ENCODE results near the gene SPTA1. TPM values are rescaled to one million over a fixed set of nuclear protein-coding genes. Genes with fewer than 3 reads are reported as not detected.

SPTA1 gene
- total RNA-seq, 1 experiment from 2014 or later, result 0.11 TPM

- no peaks in the 10 kb centered on the region for H3K9me3 Mint-ChIP-seq
- TF ChIP-seq, protein P1, sequence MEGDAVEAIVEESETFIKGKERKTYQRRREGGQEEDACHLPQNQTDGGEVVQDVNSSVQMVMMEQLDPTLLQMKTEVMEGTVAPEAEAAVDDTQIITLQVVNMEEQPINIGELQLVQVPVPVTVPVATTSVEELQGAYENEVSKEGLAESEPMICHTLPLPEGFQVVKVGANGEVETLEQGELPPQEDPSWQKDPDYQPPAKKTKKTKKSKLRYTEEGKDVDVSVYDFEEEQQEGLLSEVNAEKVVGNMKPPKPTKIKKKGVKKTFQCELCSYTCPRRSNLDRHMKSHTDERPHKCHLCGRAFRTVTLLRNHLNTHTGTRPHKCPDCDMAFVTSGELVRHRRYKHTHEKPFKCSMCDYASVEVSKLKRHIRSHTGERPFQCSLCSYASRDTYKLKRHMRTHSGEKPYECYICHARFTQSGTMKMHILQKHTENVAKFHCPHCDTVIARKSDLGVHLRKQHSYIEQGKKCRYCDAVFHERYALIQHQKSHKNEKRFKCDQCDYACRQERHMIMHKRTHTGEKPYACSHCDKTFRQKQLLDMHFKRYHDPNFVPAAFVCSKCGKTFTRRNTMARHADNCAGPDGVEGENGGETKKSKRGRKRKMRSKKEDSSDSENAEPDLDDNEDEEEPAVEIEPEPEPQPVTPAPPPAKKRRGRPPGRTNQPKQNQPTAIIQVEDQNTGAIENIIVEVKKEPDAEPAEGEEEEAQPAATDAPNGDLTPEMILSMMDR (IDR thresholded peaks at IDR 0.05), result no peak
- TF ChIP-seq GABPB1 (CRISPR knock-in tag; IDR thresholded peaks at IDR 0.05) (no peak), ETV6 (CRISPR knock-in tag; IDR thresholded peaks at IDR 0.05) (no peak), FOXP4 (CRISPR knock-in tag; IDR thresholded peaks at IDR 0.05) (no peak), OVOL2 (CRISPR knock-in tag; IDR thresholded peaks at IDR 0.05; ENCODE audit: borderline replicate concordance) (no peak), ZNF317 (CRISPR knock-in tag; IDR thresholded peaks at IDR 0.05; ENCODE audit: borderline replicate concordance, low read depth) (no peak), FOXJ3 (CRISPR knock-in tag; IDR thresholded peaks at IDR 0.05; ENCODE audit: borderline replicate concordance) (no peak), E2F1 (CRISPR knock-in tag; IDR thresholded peaks at IDR 0.05) (no peak), FOXP1 (CRISPR knock-in tag; IDR thresholded peaks at IDR 0.05; ENCODE audit: borderline replicate concordance) (no peak), EMX1 (CRISPR knock-in tag; IDR thresholded peaks at IDR 0.05) (no peak), HMGA2 (CRISPR knock-in tag; IDR thresholded peaks at IDR 0.05) (no peak), MYBL2 (CRISPR knock-in tag; IDR thresholded peaks at IDR 0.05) (no peak), ZNF425 (CRISPR knock-in tag; conservative IDR thresholded peaks at IDR 0.05) (no peak), NR2C2 (CRISPR knock-in tag; IDR thresholded peaks at IDR 0.05) (no peak)
- TF ChIP-seq, protein P2, sequence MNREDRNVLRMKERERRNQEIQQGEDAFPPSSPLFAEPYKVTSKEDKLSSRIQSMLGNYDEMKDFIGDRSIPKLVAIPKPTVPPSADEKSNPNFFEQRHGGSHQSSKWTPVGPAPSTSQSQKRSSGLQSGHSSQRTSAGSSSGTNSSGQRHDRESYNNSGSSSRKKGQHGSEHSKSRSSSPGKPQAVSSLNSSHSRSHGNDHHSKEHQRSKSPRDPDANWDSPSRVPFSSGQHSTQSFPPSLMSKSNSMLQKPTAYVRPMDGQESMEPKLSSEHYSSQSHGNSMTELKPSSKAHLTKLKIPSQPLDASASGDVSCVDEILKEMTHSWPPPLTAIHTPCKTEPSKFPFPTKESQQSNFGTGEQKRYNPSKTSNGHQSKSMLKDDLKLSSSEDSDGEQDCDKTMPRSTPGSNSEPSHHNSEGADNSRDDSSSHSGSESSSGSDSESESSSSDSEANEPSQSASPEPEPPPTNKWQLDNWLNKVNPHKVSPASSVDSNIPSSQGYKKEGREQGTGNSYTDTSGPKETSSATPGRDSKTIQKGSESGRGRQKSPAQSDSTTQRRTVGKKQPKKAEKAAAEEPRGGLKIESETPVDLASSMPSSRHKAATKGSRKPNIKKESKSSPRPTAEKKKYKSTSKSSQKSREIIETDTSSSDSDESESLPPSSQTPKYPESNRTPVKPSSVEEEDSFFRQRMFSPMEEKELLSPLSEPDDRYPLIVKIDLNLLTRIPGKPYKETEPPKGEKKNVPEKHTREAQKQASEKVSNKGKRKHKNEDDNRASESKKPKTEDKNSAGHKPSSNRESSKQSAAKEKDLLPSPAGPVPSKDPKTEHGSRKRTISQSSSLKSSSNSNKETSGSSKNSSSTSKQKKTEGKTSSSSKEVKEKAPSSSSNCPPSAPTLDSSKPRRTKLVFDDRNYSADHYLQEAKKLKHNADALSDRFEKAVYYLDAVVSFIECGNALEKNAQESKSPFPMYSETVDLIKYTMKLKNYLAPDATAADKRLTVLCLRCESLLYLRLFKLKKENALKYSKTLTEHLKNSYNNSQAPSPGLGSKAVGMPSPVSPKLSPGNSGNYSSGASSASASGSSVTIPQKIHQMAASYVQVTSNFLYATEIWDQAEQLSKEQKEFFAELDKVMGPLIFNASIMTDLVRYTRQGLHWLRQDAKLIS (CRISPR knock-in tag; IDR thresholded peaks at IDR 0.05; ENCODE audit: borderline replicate concordance), result no peak
- TF ChIP-seq, protein P3, sequence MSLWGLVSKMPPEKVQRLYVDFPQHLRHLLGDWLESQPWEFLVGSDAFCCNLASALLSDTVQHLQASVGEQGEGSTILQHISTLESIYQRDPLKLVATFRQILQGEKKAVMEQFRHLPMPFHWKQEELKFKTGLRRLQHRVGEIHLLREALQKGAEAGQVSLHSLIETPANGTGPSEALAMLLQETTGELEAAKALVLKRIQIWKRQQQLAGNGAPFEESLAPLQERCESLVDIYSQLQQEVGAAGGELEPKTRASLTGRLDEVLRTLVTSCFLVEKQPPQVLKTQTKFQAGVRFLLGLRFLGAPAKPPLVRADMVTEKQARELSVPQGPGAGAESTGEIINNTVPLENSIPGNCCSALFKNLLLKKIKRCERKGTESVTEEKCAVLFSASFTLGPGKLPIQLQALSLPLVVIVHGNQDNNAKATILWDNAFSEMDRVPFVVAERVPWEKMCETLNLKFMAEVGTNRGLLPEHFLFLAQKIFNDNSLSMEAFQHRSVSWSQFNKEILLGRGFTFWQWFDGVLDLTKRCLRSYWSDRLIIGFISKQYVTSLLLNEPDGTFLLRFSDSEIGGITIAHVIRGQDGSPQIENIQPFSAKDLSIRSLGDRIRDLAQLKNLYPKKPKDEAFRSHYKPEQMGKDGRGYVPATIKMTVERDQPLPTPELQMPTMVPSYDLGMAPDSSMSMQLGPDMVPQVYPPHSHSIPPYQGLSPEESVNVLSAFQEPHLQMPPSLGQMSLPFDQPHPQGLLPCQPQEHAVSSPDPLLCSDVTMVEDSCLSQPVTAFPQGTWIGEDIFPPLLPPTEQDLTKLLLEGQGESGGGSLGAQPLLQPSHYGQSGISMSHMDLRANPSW (CRISPR knock-in tag; conservative IDR thresholded peaks at IDR 0.05; ENCODE audit: low read depth), result no peak
- TF ChIP-seq, protein P4, sequence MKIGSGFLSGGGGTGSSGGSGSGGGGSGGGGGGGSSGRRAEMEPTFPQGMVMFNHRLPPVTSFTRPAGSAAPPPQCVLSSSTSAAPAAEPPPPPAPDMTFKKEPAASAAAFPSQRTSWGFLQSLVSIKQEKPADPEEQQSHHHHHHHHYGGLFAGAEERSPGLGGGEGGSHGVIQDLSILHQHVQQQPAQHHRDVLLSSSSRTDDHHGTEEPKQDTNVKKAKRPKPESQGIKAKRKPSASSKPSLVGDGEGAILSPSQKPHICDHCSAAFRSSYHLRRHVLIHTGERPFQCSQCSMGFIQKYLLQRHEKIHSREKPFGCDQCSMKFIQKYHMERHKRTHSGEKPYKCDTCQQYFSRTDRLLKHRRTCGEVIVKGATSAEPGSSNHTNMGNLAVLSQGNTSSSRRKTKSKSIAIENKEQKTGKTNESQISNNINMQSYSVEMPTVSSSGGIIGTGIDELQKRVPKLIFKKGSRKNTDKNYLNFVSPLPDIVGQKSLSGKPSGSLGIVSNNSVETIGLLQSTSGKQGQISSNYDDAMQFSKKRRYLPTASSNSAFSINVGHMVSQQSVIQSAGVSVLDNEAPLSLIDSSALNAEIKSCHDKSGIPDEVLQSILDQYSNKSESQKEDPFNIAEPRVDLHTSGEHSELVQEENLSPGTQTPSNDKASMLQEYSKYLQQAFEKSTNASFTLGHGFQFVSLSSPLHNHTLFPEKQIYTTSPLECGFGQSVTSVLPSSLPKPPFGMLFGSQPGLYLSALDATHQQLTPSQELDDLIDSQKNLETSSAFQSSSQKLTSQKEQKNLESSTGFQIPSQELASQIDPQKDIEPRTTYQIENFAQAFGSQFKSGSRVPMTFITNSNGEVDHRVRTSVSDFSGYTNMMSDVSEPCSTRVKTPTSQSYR (CRISPR knock-in tag; IDR thresholded peaks at IDR 0.05), result no peak
- ATAC-seq, result no peak
- no peaks in the 10 kb centered on the region for H3K4me1 Mint-ChIP-seq
- DNase-seq (ENCODE audit: low spot score), result no peak
- H3K36me3 Mint-ChIP-seq, result no peaks in the 10 kb centered on the region
- POLR2A ChIA-PET, result no interaction called here
- H3K4me3 Mint-ChIP-seq, result no peak overlapping the region
- no peaks in the 10 kb centered on the region for H3K27me3 Mint-ChIP-seq (ENCODE audit: low read depth)
- CTCF ChIA-PET, result no interaction called here
- H3K27ac Mint-ChIP-seq, result no peak overlapping the region
Observed at GRCh38 chr1:158731707-158732106, 45.2 kb upstream of the SPTA1 start.
